Choroid plexus epithelial cell (primary cell): ENCODE data around the gene TNS1.
A peak's percentile ranks its signal among the peaks of the same experiment; 100 is the strongest.

Source experiments
- DNase-seq: peaks from one replicate; pipeline ENCODE4 v3.0.0-alpha.2; 2010; ENCODE audit warnings: low read depth
- H3K4me3 ChIP-seq: 2 replicates; pipeline ENCODE4 v1.5.1; 2011; ENCODE audit warnings: low read depth, mild to moderate bottlenecking, control low read depth, low read length, moderate library complexity
- CTCF ChIP-seq: conservative IDR thresholded peaks from 2 replicates; pipeline ENCODE4 v1.5.1; 2011; ENCODE audit warnings: low read depth, mild to moderate bottlenecking, control low read depth, inconsistent platforms, low read length, moderate library complexity

TNS1 gene

GRCh38 chr2:217980591-217980990 is 22.2 kb downstream of the TNS1 start:
- H3K4me3 ChIP-seq, result no peak overlapping the region
- no peak for DNase-seq
- TF ChIP-seq CTCF, result no peak

DNA sequence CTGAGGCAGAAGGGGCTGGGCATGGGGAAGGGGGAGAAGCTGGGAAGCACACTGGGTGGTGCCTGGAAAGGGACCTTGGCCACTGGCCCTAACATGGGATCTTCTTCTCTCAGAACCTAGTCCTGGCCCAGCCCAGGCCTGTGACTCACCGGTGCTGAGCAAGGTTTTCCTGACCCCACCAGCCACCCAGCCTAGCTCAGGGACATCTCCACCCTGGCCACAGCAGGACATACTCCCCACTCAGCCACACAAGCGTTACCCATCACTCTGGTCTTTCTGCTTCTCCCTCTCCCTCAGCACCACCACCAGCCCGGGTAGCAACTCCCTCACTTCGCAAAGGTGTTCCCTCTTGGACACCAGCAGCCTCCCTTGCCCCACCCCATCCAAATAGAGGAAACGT is 22.8 kb downstream of the TNS1 start:
- TF ChIP-seq CTCF, result no peak
- no peak for DNase-seq
- no peak overlapping the region for H3K4me3 ChIP-seq

GRCh38 chr2:217979151-217979811 is 23.5 kb downstream of the TNS1 start:
- peak overlapping the region; percentile 60 for H3K4me3 ChIP-seq
- DNase-seq, result peak; percentile 52

DNA sequence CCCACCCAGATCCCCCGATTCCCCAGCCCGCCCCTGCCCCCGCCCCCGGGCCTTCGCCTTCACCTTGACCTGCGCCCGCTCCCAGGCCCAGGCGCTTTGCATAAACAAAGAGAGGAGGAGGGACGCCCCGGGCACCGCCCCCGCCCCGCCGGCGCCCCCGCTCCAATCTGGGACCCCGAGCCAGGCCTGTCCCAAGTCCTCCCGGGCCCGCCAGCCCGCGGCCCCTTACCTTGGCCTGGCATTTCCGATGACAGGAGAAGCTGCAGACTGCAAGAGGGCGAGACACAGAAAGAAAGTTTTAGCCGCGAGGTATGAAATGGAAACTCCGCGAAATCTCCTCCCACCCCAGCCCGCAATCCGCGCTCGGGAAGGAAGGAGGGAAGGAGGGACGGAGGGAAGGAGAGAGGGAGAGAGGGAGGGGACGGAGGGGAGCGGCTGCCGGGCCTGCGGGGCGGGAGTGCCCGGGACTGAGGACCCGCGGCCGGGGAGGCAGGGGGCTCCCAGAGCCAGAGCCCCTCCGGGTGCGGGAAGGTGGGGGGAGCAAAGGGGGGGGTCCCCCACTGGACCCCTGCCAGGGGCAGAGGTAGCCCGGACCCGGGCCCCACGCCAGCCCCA is 24.2 kb downstream of the TNS1 start:
- TF ChIP-seq CTCF, result no peak
- peak overlapping the region; percentile 60 for H3K4me3 ChIP-seq
- DNase-seq, result no peak

More at GRCh38 chr2:217979151-217979811, 23.5 kb downstream of the TNS1 start:
- TF ChIP-seq CTCF, result no peak

- H3K4me3 ChIP-seq, result peak overlapping the region; percentile 60
- TF ChIP-seq CTCF, result no peak
- no peak for DNase-seq
These were observed 24.8 kb downstream of the TNS1 start for GRCh38 chr2:217977840-217978535.

DNA sequence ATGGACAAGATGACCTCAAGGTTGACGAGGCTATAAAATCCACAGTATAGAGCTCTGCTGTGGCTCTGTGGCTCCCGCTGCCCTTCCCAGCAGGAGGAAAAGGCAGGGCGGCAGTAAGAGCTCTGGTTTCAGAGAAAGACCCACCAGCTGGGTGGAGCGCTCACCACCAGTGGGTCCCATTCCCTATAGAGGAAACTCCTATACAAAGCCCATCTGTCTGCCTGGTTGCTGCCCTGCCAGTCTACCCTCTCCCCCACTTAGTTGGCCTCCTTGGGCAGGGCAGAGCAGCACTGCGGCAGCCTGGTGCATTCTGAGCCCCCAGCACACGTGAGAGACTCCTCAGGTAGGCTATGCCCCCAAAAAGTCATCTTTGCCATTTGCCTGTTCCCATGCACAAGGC is 26.5 kb downstream of the TNS1 start:
- no peak overlapping the region for H3K4me3 ChIP-seq
- no peak for TF ChIP-seq CTCF
- no peak for DNase-seq
